ENCODE measurements around the gene EYA2.

The EYA2 gene

GRCh38 chr20:47042464-47042863 lies 147.8 kb downstream of the EYA2 start:
- FAIRE-seq, result no peak

DNA sequence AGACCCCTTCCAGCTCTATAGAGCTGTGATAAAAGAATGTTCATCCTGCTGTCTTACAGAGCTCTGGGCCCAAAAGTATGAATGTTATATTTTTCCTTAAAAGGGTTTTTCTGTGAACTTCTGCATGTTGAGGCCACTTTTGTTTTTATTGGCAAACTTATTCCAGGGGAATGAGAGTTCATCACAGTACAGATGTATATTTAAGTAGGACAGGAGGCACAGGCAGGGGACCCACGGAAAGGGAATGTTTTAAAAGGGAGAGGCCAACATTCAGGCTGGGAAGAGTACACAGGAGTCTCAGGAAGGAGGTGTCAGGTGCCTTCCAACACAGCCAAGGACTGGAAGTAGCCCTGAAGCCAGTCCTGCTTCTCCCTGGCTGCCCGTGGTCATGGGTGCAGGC lies 148.4 kb downstream of the EYA2 start:
- FAIRE-seq, result no peak

DNA sequence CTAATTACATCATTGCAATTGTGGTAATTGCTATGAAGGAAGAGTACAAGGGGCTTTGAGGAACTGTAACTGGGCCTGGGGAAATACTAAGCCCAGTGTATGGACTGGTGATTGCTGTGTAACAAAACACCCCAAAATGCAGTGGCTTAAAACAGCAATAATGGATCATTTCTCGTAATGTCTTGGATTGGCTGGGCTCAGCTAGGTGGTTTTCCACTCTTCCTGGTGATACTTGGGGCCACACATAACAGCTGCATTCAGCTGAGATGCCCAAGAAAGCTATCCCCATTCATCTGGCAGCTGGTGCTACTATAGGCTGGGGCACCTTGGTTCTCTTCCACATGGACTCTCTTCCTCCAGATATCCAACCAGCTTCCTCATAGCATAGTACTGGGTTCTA lies 150.3 kb downstream of the EYA2 start:
- no peak for FAIRE-seq

DNA sequence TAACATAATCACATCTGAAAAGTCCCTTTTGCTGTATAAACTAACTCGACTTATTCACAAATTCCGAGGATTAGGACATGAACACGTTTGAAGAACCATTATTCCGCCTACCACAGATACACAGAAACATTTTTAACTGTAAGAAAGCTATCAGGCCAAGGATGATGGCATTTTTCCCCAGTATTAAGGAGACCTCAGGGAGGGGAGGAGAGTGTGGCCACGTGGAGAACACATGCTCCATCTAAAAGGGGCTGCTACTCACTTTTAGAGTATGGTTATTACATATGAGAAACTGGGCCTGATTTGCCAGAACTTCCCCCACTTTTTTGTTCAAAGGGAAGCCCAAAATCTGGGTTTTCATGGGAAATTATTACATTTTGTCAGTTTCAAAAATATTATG lies 153.4 kb downstream of the EYA2 start:
- no peak for FAIRE-seq

GRCh38 chr20:47049771-47050170 lies 155.1 kb downstream of the EYA2 start:
- FAIRE-seq, result no peak

DNA sequence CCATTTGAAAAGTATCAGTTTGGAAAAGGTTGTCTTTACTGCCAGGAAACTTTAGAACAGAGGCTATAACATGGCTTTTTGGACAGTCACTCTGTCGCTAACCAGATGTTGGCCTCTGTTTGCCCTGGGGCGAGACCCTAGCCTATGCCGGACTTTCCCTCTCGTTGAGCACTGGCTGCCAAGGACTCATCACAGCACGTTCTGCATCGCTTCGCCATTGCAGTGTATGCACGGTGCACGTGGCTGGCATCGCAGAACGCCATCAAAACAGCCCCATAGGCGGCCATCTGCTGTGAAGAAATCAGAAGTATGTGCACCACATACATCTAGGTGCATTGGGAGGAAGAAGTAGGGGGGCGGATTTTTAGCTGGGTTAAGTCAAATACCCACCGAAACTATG lies 156.4 kb downstream of the EYA2 start:
- FAIRE-seq, result no peak

DNA sequence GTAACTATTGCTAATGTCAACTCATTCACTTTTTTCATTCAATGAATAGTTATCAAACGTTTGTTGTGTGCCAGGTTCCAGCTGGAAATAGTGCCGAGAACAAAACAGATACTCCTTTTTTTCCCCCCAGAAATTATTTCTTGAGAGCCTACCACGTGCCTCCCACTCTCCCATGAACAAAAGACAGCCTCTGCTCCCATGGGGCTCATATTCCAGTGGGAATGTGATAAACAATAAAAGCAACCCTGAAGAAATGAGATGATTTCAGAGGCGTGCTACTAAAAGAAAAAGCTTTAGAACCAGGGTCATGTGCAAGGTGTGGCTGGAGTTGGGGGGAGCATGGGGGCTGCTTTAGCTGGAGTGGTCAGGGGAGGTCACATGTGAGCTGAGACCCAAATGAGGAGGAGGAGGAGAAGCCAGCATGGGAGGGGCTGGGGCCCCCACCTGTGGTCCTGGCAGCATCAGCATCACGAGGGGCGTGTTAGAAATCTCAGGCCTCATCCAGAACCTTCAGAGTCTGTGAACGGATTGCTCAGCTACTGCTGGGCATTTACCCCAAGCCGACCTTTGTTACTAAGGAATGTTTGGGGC lies 157.4 kb downstream of the EYA2 start:
- FAIRE-seq, result no peak

- FAIRE-seq, result no peak
Observed at GRCh38 chr20:47054506-47054905, 159.9 kb downstream of the EYA2 start.

GRCh38 chr20:47054945-47055344 lies 160.3 kb downstream of the EYA2 start:
- no peak for FAIRE-seq

DNA sequence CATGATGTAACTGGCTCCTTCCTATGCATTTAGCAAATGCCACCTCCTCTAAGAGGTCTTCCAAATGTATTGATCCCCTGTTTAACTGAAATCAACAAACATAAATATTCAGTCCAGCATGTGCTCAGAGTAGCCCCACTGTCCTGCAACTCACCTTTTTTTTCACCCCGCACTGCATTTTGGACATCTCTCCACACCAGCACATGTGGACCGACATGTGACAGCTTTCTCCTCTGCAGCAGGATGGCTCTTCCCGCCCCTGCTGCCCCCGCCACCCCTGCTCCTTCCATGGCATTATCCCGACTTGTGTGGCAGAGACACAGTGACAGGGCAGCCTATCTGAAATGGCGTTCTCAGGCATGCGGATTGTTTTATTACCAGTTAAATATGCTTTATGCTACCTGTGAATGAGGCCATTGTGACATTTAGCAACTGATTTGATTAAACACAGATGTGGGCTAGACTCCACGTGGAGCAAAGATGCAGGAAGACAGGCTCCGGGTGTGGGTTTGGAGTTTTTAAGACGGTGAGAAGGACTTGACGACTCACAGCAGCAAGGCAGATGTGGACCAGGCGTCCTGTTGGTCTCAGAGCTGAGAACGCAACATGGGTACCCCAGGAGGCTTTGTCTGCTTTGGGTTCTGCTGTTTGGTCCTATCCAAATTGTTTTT lies 161.2 kb downstream of the EYA2 start:
- no peak for FAIRE-seq

GRCh38 chr20:47057661-47058060 lies 163.0 kb downstream of the EYA2 start:
- no peak for FAIRE-seq

DNA sequence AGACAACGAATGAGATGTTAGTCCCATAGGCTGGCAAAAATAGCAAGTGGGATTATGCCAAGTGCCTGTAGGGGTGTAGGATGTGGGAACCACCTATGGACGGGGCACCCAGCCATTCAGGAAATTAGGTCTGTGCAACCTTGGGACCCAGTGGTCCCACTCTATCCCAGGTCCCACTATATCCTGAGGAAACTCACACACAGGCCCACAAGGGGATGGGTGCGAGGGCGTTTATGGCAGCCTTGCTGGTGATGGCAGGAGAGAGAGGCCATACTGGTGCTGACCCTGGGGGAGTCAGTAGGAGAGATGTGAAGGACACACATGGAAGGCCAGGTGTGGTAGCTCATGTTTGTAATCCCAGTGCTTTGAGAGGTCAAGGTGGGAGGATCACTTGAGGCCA lies 163.6 kb downstream of the EYA2 start:
- FAIRE-seq, result no peak

GRCh38 chr20:47059536-47059935 lies 164.9 kb downstream of the EYA2 start:
- no peak for FAIRE-seq

GRCh38 chr20:47061549-47061948 lies 166.9 kb downstream of the EYA2 start:
- FAIRE-seq, result no peak

DNA sequence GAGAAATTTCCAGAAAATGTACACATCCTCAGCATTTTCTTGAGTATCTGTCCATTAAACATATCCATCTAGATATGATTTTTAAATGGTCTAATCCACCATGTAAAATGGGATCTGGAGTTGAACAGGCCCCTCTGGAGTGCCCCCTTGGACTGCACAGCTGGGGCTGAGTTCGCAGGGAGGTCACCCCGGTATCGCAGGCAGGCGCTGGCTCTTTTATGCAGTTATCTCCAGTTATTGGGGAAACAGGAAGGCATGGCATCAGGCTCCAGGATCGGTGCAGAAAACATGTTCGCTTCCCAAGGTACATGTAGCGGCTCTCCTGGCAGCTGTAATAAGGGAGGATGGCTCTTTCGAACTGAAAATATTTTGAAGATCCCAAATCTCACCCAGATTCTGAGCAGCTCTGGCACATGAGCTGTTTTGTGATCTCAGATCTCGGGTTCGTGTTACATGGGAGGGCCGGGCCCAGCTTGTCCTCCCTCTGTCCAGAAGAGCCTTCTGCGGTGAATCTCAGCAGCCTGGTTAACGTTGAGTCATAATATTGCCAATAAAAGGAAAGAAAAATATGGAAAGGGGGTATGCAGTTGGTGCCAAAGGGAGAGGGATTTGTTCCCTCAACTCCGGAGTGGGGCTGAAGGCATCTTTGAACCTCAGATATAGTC lies 167.7 kb downstream of the EYA2 start:
- FAIRE-seq, result no peak

DNA sequence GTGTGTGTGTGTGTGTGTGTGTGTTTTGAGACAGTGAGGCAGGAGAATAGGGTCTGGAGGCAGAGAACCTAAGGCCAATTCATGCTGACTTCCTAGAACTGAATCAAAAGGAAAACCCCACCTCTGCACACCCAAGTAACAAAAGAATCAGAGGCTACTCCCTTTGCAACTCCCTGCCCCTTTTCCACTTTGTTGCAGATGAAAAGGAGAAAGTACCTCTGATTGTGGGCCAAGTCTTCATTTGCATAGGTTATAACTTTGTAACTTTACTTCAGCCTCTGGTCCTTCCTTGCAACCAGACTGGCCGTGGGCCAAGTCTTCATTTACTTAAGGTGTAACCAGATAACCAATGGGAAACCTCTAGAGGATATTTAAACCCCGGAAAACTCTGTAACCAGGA lies 168.8 kb downstream of the EYA2 start:
- FAIRE-seq, result no peak

DNA sequence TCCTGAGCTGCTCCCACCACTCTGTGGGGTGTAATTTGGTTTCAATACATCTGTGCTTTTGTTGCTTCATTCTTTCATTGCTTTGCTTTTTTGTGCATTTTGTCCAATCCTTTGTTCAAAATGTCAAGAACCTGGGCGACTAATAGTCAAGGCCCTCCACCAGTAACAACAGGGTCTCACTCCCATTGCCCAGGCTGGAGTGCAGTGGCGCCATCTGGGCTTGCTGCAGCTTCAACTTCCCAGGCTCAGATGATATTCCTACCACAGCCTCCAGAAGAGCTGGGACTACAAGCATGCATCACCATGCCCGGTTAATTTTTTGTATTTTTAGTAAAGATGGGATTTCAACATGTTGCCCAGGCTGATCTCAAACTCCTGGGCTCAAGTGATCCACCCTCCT lies 169.2 kb downstream of the EYA2 start:
- no peak for FAIRE-seq

DNA sequence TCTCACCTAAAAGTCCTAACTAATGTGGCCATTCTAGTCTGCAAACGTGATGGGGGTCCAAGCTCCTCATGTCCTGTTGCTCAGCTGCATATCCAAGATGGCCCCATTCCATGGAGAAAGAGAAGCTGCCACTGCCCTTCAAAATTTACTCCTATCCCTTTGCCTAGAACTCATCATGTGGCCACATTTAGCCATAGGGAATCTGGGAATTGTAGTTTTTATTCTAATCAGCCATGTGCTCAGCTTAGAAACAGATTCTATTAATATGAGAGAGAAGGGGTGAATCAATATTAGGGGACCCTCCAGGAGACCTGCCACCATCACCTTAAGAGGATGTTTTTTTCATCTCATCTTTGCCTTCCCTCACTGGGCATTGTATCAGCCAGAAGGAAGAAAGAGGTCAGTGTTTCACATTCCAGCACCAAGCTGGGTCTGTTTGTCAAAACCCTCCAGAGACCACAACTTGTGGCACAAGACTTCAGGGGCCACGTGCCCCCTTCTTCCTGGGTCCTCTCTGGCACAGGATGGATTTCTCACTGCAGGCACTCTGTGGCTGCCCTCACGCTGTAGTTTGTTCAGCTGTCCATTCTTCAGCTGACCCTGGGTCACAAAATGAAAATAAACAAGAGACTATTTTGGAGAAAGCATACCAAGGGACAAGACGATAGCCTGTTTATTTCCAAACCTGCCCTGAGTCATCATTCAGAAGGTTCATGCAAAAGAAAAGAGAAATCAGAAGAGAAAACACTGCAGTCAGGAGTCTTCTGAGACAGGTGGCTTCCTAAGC lies 172.0 kb downstream of the EYA2 start:
- FAIRE-seq, result no peak

GRCh38 chr20:47067776-47068175 lies 173.1 kb downstream of the EYA2 start:
- FAIRE-seq, result no peak

DNA sequence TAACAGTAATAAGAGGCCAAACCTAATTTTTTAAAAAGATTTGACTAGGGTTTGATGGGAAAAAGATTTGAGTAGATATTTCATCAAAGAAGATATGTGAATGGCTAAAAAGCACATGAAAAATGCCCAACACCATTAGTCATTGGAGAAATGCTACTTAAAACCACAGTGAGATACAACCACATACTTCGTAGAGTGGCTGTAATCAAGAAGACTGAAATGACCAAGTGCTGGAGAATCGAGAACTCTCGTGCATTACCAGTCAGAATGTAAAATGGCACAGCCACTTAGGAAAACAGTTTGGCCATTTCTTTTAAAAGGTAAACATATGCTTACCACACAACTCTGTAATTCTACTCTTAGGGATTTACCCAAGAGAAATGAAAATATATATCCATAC lies 175.5 kb downstream of the EYA2 start:
- FAIRE-seq, result no peak

GRCh38 chr20:47071646-47072185 lies 177.1 kb downstream of the EYA2 start:
- FAIRE-seq, result no peak

- FAIRE-seq, result no peak
Observed at GRCh38 chr20:47073766-47074475, 179.3 kb downstream of the EYA2 start.

GRCh38 chr20:47075263-47075662 lies 180.6 kb downstream of the EYA2 start:
- no peak for FAIRE-seq
